ENCODE measurements around the gene ATXN7L2.

Gene ATXN7L2

GRCh38 chr1:109477821-109478220 is 5.9 kb upstream of the ATXN7L2 start:
- DNase-seq (ENCODE audit: low read depth): no peak

GRCh38 chr1:109478806-109479205 is 4.9 kb upstream of the ATXN7L2 start:
- DNase-seq (ENCODE audit: low read depth): no peak

DNA sequence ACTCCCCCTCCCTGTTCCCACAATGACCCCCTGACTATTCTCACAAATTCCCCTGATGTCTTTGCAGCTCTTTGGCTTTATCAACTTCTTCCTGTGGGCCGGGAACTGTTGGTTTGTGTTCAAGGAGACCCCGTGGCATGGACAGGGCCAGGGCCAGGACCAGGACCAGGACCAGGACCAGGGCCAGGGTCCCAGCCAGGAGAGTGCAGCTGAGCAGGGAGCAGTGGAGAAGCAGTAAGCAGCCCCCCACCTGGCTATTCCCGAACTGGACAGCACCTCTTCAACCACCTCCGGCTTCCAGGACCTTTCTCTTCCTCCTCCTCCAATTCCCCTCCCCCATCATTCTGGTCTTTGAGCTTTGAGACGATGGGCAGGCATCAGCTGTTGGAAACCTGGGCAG is 4.4 kb upstream of the ATXN7L2 start:
- no peak for DNase-seq (ENCODE audit: low read depth)

- no peak for DNase-seq (ENCODE audit: low read depth)
Observed at GRCh38 chr1:109479901-109480300, 3.8 kb upstream of the ATXN7L2 start.

DNA sequence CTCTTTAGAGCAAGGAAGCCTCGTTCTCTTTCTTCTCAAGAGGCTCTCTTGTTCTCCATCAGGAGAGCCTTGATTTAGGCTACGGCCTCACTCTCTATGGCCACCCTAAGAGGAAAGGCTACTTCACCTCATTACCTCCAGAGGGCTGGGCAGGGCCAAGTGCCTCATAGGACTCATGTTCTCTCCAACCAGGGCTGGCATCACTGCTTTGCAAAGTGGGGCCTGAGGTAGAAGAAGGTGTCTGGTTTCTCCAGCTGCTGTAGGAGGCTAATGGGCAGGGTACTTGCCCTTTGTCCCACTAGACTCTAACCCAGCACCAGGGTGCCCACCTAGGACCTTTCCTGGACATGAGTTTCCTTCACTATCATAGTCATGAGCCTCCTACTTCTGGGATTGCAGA is 2.1 kb upstream of the ATXN7L2 start:
- DNase-seq (ENCODE audit: low read depth): no peak

GRCh38 chr1:109482242-109482641 is 1.5 kb upstream of the ATXN7L2 start:
- DNase-seq (ENCODE audit: low read depth): no peak

- DNase-seq (ENCODE audit: low read depth): no peak
Observed at GRCh38 chr1:109482791-109483671, 674 bp upstream of the ATXN7L2 start.

- no peak for DNase-seq (ENCODE audit: low read depth)
Observed at GRCh38 chr1:109484519-109484975, 842 bp downstream of the ATXN7L2 start.

- no peak for DNase-seq (ENCODE audit: low read depth)
Observed at GRCh38 chr1:109485001-109485400, 1.3 kb downstream of the ATXN7L2 start.

GRCh38 chr1:109487261-109487660 is 3.6 kb downstream of the ATXN7L2 start:
- DNase-seq (ENCODE audit: low read depth): no peak

DNA sequence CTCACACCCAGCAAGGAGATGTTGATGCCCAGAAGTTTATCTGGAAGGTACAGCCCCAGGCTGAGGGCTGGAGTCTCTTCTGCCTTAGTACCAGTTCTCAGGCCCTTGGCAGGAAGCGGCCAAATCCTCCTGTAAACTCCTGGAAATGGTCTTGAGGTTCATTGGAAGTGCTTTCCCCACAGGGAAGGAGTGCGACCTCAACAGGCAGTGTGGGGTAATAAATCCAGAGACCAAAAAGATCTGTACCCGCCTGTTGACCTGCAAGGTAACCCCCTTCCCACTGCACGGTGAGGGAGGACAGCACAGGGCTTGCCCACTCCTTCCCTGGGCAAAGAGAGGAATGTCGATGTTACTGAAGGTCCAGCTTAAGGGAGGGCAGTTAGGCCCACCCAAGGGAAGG is 4.5 kb downstream of the ATXN7L2 start:
- no peak for DNase-seq (ENCODE audit: low read depth)

GRCh38 chr1:109488696-109489095 is 5.0 kb downstream of the ATXN7L2 start:
- DNase-seq (ENCODE audit: low read depth): no peak

- DNase-seq (ENCODE audit: low read depth): peak; percentile 51
Observed at GRCh38 chr1:109490029-109490933, 6.6 kb downstream of the ATXN7L2 start.

- no peak for DNase-seq (ENCODE audit: low read depth)
Observed at GRCh38 chr1:109490934-109491302, 7.2 kb downstream of the ATXN7L2 start.

DNA sequence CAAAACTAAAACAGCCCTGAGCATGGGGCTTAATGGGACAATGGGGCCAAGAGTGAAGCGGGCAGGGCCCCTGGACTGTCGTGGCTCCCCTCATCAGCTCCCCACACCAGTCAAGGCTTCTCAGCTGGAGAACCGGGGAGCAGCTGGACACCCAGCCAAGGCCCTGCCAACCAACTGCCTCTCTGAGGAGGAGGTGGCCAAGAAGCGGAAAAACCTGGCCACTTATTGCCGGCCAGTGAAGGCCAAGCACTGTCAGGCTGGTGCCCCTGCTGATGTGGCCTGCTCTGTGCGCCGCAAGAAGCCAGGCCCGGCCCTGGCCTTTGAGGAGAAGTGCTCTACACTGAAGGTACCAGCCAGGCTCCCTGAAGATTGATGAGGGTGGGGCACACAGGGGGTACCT is 7.7 kb downstream of the ATXN7L2 start:
- DNase-seq (ENCODE audit: low read depth): no peak

DNA sequence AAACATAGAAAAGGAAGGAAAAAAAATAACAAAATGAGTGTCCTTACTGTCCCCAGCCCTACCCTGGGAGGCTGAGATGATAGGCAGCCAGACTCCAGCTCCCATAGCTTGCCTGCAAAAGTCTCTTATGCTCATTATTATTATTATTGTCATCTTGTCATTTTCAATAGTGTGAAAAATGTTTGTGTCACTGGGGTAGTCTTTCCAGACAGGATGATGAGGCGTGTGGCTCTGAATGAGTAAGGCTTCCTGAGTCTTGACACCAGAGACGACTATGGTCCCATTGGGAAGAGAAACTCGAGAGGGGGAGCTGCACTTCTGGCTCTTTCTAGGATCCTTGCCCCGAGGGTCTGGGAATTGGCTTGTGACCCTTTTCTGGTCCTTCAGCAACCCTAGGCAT is 9.1 kb downstream of the ATXN7L2 start:
- no peak for DNase-seq (ENCODE audit: low read depth)

GRCh38 chr1:109493227-109493626 is 9.5 kb downstream of the ATXN7L2 start:
- no peak for DNase-seq (ENCODE audit: low read depth)

GRCh38 chr1:109493805-109494539 is 10.3 kb downstream of the ATXN7L2 start, which contains the start of gene CYB561D1:
CYB561D1 (plus strand) TSS chr1:109494094; CDS start chr1:109494140, 46 bp downstream.
- DNase-seq (ENCODE audit: low read depth): peak; percentile 75

DNA sequence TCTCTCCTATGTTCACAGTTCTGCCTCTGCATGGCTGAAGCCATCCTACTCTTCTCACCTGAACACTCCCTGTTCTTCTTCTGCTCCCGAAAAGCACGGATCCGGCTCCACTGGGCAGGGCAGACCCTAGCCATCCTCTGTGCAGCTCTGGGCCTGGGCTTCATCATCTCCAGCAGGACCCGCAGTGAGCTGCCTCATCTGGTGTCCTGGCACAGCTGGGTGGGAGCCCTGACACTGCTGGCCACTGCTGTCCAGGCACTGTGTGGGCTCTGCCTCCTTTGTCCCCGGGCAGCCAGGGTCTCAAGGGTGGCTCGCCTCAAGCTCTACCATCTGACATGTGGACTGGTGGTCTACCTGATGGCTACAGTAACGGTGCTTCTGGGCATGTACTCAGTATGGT is 12.0 kb downstream of the ATXN7L2 start:
- DNase-seq (ENCODE audit: low read depth): no peak

DNA sequence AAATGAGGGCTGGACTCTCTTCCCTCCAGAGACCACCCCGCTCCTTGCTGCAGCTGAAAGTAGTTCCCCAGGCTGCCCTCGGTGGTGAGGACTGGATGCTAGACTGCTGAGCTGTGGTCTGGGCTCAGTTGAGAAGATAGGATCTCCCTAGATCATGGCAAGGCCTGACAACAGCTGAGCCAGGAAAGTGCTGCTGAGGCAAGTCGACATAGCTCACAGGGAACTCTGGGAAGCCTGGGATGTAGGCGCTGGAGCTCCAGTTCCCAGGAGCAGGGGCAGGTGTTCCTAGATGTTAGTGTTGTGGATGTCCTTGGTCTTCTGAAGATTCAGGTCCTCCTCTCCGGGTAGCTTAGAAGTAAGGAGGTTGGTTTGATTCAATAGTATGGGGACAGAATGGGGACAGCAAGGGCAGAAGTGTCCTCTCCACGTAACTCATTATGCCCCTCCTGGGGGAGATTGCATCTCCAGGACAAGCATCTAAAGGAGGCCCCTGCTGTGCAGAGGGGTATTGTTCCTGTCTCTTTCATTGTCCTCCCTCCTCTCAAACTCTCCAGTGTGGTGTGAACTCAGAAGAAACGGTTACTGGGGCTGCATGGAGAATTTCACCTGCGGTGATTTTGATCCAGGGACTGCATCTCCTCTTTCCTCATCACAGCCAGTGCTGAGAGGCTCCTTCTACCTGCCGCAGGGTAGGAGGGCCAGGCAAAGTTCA is 13.9 kb downstream of the ATXN7L2 start:
- no peak for DNase-seq (ENCODE audit: low read depth)

DNA sequence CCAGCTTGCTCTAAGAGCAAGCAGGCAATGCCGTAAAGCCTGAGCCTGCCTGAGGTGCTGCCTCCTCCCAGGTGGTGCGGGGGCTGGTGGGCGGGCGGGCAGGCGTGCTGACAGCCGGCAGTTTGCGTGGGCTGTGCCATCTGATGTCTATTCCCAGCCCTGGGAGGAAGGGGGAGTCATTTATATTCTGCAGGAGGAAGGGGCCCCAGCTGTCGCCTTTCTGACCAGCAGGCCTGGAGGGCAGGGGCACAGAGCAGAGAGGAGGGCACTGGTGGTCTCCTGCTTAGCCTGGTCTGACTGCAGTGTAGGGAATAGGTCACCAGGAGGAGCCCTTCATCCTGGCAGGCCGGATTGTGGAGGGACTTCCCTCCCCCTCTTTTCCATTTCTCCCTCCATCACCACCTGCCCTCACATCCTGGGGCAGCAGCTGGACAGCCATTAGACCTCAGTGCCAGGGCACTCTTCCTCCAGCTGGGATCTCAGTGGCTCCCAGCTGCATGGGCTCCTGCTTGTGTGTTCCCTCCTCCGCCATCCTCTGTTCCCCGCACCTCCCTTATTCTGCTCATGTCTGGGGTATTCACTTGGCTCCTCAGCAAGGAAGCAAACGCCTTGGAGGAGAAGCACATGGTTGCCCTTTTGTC is 14.6 kb downstream of the ATXN7L2 start:
- no peak for DNase-seq (ENCODE audit: low read depth)
